Measurements from ENCODE around the gene IKZF5. TPM values are rescaled to one million over a fixed set of nuclear protein-coding genes. Genes with fewer than 3 reads are reported as not detected.

The IKZF5 gene
- total RNA-seq, 4 donors from 2014 or later = 5.3 to 15.4 (median 10.2) TPM

Other genes with a start within 250 kb of the IKZF5 start
- gene CUZD1, start 162.9 kb downstream of the IKZF5 start, total RNA-seq = 1 to 10 TPM in 1 of 4 donors, under 1 TPM in 3; 0.28 to 1.4 (median 0.73) TPM
- gene FAM24B, start 129.2 kb downstream of the IKZF5 start, total RNA-seq = 1 to 10 TPM; 1.0 to 4.4 (median 3.2) TPM
- gene FAM24A, start 98.2 kb downstream of the IKZF5 start, total RNA-seq = not detected
- 10 to 100 TPM in 1 of 4 donors, 1 to 10 TPM in 3; 3.8 to 16.7 (median 5.2) TPM for gene C10orf88, start 54.6 kb downstream of the IKZF5 start, total RNA-seq
- 1 to 10 TPM; 1.1 to 2.8 (median 1.6) TPM for gene PSTK, start 28.4 kb downstream of the IKZF5 start, total RNA-seq
- gene ACADSB, start 211 bp upstream of the IKZF5 start, total RNA-seq = 10 to 100 TPM in 3 of 4 donors, 1 to 10 TPM in 1; 8.6 to 17.2 (median 12.8) TPM
- gene HMX3, start 127.2 kb upstream of the IKZF5 start, total RNA-seq = 1 to 10 TPM in 1 of 4 donors, not detected in 3; 1.3 TPM
- not detected for gene HMX2, start 139.3 kb upstream of the IKZF5 start, total RNA-seq
- gene BUB3, start 145.6 kb upstream of the IKZF5 start, total RNA-seq = 10 to 100 TPM; 66.6 to 94.9 (median 84.3) TPM

Data from omental fat pad (tissue), 4 donors.